Karpas-422 (cell line): Measurements from ENCODE around the gene NLGN3. TPM values are rescaled to one million over a fixed set of nuclear protein-coding genes. Genes with fewer than 3 reads are reported as not detected.

Experiments
- DNase-seq: peaks from one replicate; pipeline ENCODE4 v3.0.0-alpha.2; 2015
- H2AFZ ChIP-seq: fragments of 200-600 bp; sonication (generic); 2 replicates; pipeline ENCODE4 v1.6.1; 2014; ENCODE audit warnings: antibody characterized with exemption, low read length, mixed read lengths
- H3K27ac ChIP-seq: fragments of 200-600 bp; sonication (generic); 2 replicates; pipeline ENCODE4 v1.5.1; 2014; ENCODE audit warnings: mild to moderate bottlenecking, low read length, moderate library complexity
- H3K27me3 ChIP-seq: fragments of 200-600 bp; sonication (generic); 2 replicates; pipeline ENCODE4 v1.6.1; 2014; ENCODE audit warnings: low read length, mixed read lengths
- H3K36me3 ChIP-seq: fragments of 200-600 bp; sonication (generic); 2 replicates; pipeline ENCODE4 v1.6.1; 2014; ENCODE audit warnings: low read length, mixed read lengths; ENCODE audit not compliant: insufficient read depth
- H3K4me1 ChIP-seq: fragments of 200-600 bp; sonication (generic); 2 replicates; pipeline ENCODE4 v1.6.1; 2014; ENCODE audit warnings: mild to moderate bottlenecking, low read length, mixed read lengths
- H3K4me2 ChIP-seq: fragments of 200-600 bp; sonication (generic); 2 replicates; pipeline ENCODE4 v1.6.1; 2014; ENCODE audit warnings: low read length, low read depth, mild to moderate bottlenecking; ENCODE audit not compliant: poor library complexity, severe bottlenecking
- H3K4me3 ChIP-seq: fragments of 200-600 bp; sonication (generic); 2 replicates; pipeline ENCODE4 v1.5.1; 2014; ENCODE audit warnings: mild to moderate bottlenecking, antibody characterized with exemption, low read length, mixed read lengths
- H3K79me2 ChIP-seq: fragments of 200-600 bp; sonication (generic); 2 replicates; pipeline ENCODE4 v1.6.1; 2014; ENCODE audit warnings: mild to moderate bottlenecking, low read length, mixed read lengths
- H3K9ac ChIP-seq: fragments of 200-600 bp; sonication (generic); 2 replicates; pipeline ENCODE4 v1.6.0; 2014; ENCODE audit warnings: low read length
- H3K9me2 ChIP-seq: fragments of 200-600 bp; sonication (generic), shearing (Covaris generic); replicated peaks from 2 replicates; pipeline ENCODE4 v1.6.0; 2014; ENCODE audit warnings: mild to moderate bottlenecking, low read length, moderate library complexity; ENCODE audit not compliant: insufficient read depth
- H3K9me3 ChIP-seq: fragments of 300-700, 200-600 bp; sonication (generic); 2 replicates; pipeline ENCODE4 v1.6.1; 2014; ENCODE audit warnings: low read length, mixed read lengths
- H4K20me1 ChIP-seq: fragments of 200-600 bp; sonication (generic); 2 replicates; pipeline ENCODE4 v1.6.1; 2014; ENCODE audit warnings: mild to moderate bottlenecking, antibody characterized with exemption, low read length, low read depth; ENCODE audit not compliant: insufficient read depth
- total RNA-seq: library from RNA; depleted of rRNA; stranded (reverse); fragments of >200 nt; shearing (Covaris generic); gene quantifications from 2 replicates; pipeline ENCODE4 v1.2.3, GENCODE V29; 2014; ENCODE audit warnings: low replicate concordance

NLGN3 gene
- total RNA-seq, 1 experiment from 2014 or later = 0.86 TPM

- H3K79me2 ChIP-seq = no peaks in the 10 kb centered on the region
- H2AFZ ChIP-seq = no peak overlapping the region
- H3K9me3 ChIP-seq = no peaks in the 10 kb centered on the region
- H3K36me3 ChIP-seq = no peaks in the 10 kb centered on the region
- peaks cover 12% of the 10 kb centered on the region for H3K4me1 ChIP-seq
- no peaks in the 10 kb centered on the region for H3K9me2 ChIP-seq
- no peak overlapping the region for H3K27ac ChIP-seq
- no peak for DNase-seq
- H4K20me1 ChIP-seq = no peaks in the 10 kb centered on the region
- no peak overlapping the region for H3K4me3 ChIP-seq
- H3K4me2 ChIP-seq = no peak overlapping the region
- H3K9ac ChIP-seq = no peak overlapping the region
- no peaks in the 10 kb centered on the region for H3K27me3 ChIP-seq
These were observed 14.0 kb downstream of the NLGN3 start for GRCh38 chrX:71158603-71159002.

- H3K4me1 ChIP-seq = peaks cover 12% of the 10 kb centered on the region
- H3K79me2 ChIP-seq = no peaks in the 10 kb centered on the region
- H3K4me2 ChIP-seq = no peak overlapping the region
- no peak for DNase-seq
- H3K9me3 ChIP-seq = no peaks in the 10 kb centered on the region
- H3K27ac ChIP-seq = no peak overlapping the region
- no peaks in the 10 kb centered on the region for H3K27me3 ChIP-seq
- no peak overlapping the region for H2AFZ ChIP-seq
- no peak overlapping the region for H3K4me3 ChIP-seq
- no peaks in the 10 kb centered on the region for H3K9me2 ChIP-seq
- no peak overlapping the region for H3K9ac ChIP-seq
- no peaks in the 10 kb centered on the region for H4K20me1 ChIP-seq
- H3K36me3 ChIP-seq = no peaks in the 10 kb centered on the region
These were observed 14.7 kb downstream of the NLGN3 start for GRCh38 chrX:71159335-71159734.

GRCh38 chrX:71160475-71160874 is 15.8 kb downstream of the NLGN3 start:
- Histone ChIP-seq H3K27ac (no peak overlapping the region), H3K4me1 (peaks cover 1% of the 10 kb centered on the region; the same call in 1 of the 2 replicates), H2AFZ (no peak overlapping the region), H3K9ac (no peak overlapping the region), H3K9me3 (no peaks in the 10 kb centered on the region), H3K79me2 (no peaks in the 10 kb centered on the region), H4K20me1 (no peaks in the 10 kb centered on the region), H3K4me3 (no peak overlapping the region), H3K27me3 (no peaks in the 10 kb centered on the region), H3K4me2 (no peak overlapping the region), H3K9me2 (no peaks in the 10 kb centered on the region), H3K36me3 (no peaks in the 10 kb centered on the region)
- no peak for DNase-seq

GRCh38 chrX:71162981-71163380 is 18.3 kb downstream of the NLGN3 start:
- Histone ChIP-seq H3K4me3 (no peak overlapping the region), H3K27me3 (no peaks in the 10 kb centered on the region), H3K4me1 (no peaks in the 10 kb centered on the region), H3K9me2 (no peaks in the 10 kb centered on the region), H3K9ac (no peak overlapping the region), H3K27ac (no peak overlapping the region), H3K36me3 (no peaks in the 10 kb centered on the region), H3K9me3 (no peaks in the 10 kb centered on the region), H2AFZ (no peak overlapping the region), H4K20me1 (no peaks in the 10 kb centered on the region), H3K79me2 (no peaks in the 10 kb centered on the region), H3K4me2 (no peak overlapping the region)
- DNase-seq = no peak

GRCh38 chrX:71164071-71164470 is 19.4 kb downstream of the NLGN3 start:
- DNase-seq = no peak
- H3K79me2 ChIP-seq = no peaks in the 10 kb centered on the region

GRCh38 chrX:71166461-71166860 is 21.8 kb downstream of the NLGN3 start:
- Histone ChIP-seq H3K27me3 (no peaks in the 10 kb centered on the region), H2AFZ (no peak overlapping the region), H3K4me1 (no peaks in the 10 kb centered on the region), H3K4me3 (no peak overlapping the region), H4K20me1 (no peaks in the 10 kb centered on the region), H3K9ac (no peak overlapping the region), H3K4me2 (no peak overlapping the region), H3K9me3 (no peaks in the 10 kb centered on the region), H3K79me2 (no peaks in the 10 kb centered on the region), H3K9me2 (no peaks in the 10 kb centered on the region), H3K36me3 (no peaks in the 10 kb centered on the region), H3K27ac (no peak overlapping the region)
- DNase-seq = no peak

More at GRCh38 chrX:71164071-71164470, 19.4 kb downstream of the NLGN3 start:
- no peaks in the 10 kb centered on the region for H4K20me1 ChIP-seq
- H3K4me2 ChIP-seq = no peak overlapping the region
- no peak overlapping the region for H3K9ac ChIP-seq
- no peaks in the 10 kb centered on the region for H3K4me1 ChIP-seq
- no peaks in the 10 kb centered on the region for H3K27me3 ChIP-seq
- H3K4me3 ChIP-seq = no peak overlapping the region
- H3K9me2 ChIP-seq = no peaks in the 10 kb centered on the region
- H3K9me3 ChIP-seq = no peaks in the 10 kb centered on the region
- H2AFZ ChIP-seq = no peak overlapping the region
- H3K27ac ChIP-seq = no peak overlapping the region
- no peaks in the 10 kb centered on the region for H3K36me3 ChIP-seq

- Histone ChIP-seq H2AFZ (no peak overlapping the region), H3K4me2 (no peak overlapping the region), H3K27me3 (no peaks in the 10 kb centered on the region), H3K9me2 (no peaks in the 10 kb centered on the region), H3K27ac (no peak overlapping the region), H3K9ac (no peak overlapping the region), H3K36me3 (no peaks in the 10 kb centered on the region), H3K4me1 (no peaks in the 10 kb centered on the region), H3K79me2 (no peaks in the 10 kb centered on the region), H3K4me3 (no peak overlapping the region), H3K9me3 (no peaks in the 10 kb centered on the region), H4K20me1 (no peaks in the 10 kb centered on the region)
- DNase-seq = no peak
These were observed 22.6 kb downstream of the NLGN3 start for GRCh38 chrX:71167031-71167781.

GRCh38 chrX:71168134-71168533 is 23.5 kb downstream of the NLGN3 start:
- Histone ChIP-seq H3K4me3 (no peak overlapping the region), H3K27me3 (no peaks in the 10 kb centered on the region), H3K9me2 (no peaks in the 10 kb centered on the region), H3K4me2 (no peak overlapping the region), H3K27ac (no peak overlapping the region), H3K9ac (no peak overlapping the region), H3K9me3 (no peaks in the 10 kb centered on the region), H4K20me1 (no peaks in the 10 kb centered on the region), H3K4me1 (no peaks in the 10 kb centered on the region), H3K36me3 (no peaks in the 10 kb centered on the region), H2AFZ (no peak overlapping the region), H3K79me2 (no peaks in the 10 kb centered on the region)
- no peak for DNase-seq
